ENCODE results near the gene NAT8L. TPM values are rescaled to one million over a fixed set of nuclear protein-coding genes. Genes with fewer than 3 reads are reported as not detected.
"Not testable (repeated sequence)": the region's sequence is repeated elsewhere in the genome, so short reads cannot be mapped to it uniquely, and the experiment has no call there.

NAT8L gene, protein sequence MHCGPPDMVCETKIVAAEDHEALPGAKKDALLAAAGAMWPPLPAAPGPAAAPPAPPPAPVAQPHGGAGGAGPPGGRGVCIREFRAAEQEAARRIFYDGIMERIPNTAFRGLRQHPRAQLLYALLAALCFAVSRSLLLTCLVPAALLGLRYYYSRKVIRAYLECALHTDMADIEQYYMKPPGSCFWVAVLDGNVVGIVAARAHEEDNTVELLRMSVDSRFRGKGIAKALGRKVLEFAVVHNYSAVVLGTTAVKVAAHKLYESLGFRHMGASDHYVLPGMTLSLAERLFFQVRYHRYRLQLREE
- total RNA-seq = under 0.01 TPM in 2 replicates

DNA sequence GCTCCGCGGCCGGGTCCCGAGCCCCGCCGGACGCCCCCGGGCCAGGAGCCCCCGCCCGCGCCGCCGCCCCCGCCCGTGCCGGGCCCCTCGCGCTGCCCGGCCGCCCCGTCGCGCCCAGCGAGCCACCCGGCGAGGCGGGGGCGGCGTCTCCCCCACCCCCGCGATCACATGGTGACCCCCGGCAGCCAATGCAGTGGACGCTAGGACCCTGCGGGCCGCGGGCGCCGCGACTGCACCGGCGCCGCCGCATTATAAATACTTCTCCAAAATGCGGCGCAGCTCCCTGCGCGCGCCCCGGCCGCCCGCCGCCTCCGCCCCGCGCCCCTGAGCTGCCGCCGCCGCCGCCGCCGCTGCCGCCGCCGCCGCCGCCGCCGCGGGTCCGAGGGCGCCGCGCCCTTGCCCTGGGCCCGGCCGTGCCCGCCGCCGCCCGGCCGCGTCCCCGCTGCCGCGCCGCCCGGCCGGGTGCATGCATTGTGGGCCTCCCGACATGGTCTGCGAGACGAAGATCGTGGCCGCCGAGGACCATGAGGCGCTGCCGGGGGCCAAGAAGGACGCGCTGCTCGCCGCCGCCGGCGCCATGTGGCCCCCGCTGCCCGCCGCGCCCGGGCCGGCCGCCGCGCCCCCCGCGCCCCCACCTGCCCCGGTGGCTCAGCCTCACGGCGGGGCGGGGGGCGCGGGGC lies at the start of gene NAT8L:
TSS of gene NAT8L (plus strand) at position 282 of the 680 bp plus-strand sequence. CDS start at position 467, 185 bp downstream.
- Histone ChIP-seq H3K4me1 (ENCODE audit: insufficient read depth, low read length) (no peaks in the 10 kb centered on the region), H2AFZ (ENCODE audit: low read length) (no peak within 1 kb of the TSS), H3K4me3 (ENCODE audit: insufficient read depth, low read length) (no peak within 1 kb of the TSS), H3K9me3 (ENCODE audit: low read depth, low read length) (no peaks in the 10 kb centered on the region), H3K27ac (ENCODE audit: low read depth, low read length) (no peak within 1 kb of the TSS), H3K4me2 (ENCODE audit: insufficient read depth, low read length) (no peak within 1 kb of the TSS), H4K20me1 (ENCODE audit: insufficient read depth, low read length) (no peaks in the 10 kb centered on the region), H3K36me3 (ENCODE audit: insufficient read depth, low read length) (no peaks in the 10 kb centered on the region), H3K27me3 (ENCODE audit: insufficient read depth, low read length) (peaks cover 26% of the 10 kb centered on the region), H3K79me2 (ENCODE audit: insufficient read depth, low read length) (no peaks in the 10 kb centered on the region)
- peak; percentile 91 for DNase-seq (ENCODE audit: insufficient read length, low spot score, missing footprints)
- TF ChIP-seq, protein P1, sequence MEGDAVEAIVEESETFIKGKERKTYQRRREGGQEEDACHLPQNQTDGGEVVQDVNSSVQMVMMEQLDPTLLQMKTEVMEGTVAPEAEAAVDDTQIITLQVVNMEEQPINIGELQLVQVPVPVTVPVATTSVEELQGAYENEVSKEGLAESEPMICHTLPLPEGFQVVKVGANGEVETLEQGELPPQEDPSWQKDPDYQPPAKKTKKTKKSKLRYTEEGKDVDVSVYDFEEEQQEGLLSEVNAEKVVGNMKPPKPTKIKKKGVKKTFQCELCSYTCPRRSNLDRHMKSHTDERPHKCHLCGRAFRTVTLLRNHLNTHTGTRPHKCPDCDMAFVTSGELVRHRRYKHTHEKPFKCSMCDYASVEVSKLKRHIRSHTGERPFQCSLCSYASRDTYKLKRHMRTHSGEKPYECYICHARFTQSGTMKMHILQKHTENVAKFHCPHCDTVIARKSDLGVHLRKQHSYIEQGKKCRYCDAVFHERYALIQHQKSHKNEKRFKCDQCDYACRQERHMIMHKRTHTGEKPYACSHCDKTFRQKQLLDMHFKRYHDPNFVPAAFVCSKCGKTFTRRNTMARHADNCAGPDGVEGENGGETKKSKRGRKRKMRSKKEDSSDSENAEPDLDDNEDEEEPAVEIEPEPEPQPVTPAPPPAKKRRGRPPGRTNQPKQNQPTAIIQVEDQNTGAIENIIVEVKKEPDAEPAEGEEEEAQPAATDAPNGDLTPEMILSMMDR (IDR thresholded peaks at IDR 0.05; ENCODE audit: extremely low read depth, low read depth, low read length) = no peak

DNA sequence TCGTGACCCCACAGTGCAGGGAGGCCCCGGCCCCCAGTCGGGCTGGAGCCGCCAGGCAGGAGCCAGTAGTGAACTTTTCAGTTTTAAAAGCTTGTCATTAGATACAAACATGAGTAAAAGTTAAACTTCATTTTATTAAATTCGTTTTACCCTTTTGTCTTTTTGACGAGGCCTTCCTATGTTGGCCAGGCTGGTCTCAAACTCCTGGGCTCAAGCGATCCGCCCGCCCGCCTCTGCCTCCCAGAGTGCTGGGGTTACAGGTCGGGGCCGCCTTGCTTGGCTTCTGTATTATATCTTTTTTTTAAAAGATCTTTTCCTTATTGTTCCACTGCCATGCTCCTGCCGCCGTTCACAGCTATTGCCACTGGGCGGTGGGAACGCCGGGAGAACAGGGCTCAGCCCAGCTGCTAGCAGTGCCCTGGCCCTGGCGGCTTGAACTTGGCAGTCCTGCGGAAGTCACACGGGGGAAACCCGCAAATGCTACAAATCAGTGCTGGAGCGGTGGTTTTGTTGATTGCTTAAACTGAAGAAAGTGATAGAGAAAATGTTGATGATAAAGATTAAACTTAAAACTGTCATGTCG lies 49.4 kb upstream of the NAT8L start:
- Histone ChIP-seq H3K9me3 (ENCODE audit: low read depth, low read length) (no peaks in the 10 kb centered on the region), H2AFZ (ENCODE audit: low read length) (peak overlapping the region; percentile 99), H3K4me1 (ENCODE audit: insufficient read depth, low read length) (peaks cover 5% of the 10 kb centered on the region), H3K4me2 (ENCODE audit: insufficient read depth, low read length) (peak overlapping the region; percentile 91), H4K20me1 (ENCODE audit: insufficient read depth, low read length) (peaks cover 22% of the 10 kb centered on the region), H3K4me3 (ENCODE audit: insufficient read depth, low read length) (peak overlapping the region; percentile 99), H3K27ac (ENCODE audit: low read depth, low read length) (peak overlapping the region; percentile 98), H3K36me3 (ENCODE audit: insufficient read depth, low read length) (peaks cover 4% of the 10 kb centered on the region), H3K27me3 (ENCODE audit: insufficient read depth, low read length) (no peaks in the 10 kb centered on the region), H3K79me2 (ENCODE audit: insufficient read depth, low read length) (peaks cover 39% of the 10 kb centered on the region)
- TF ChIP-seq, protein P1 (IDR thresholded peaks at IDR 0.05; ENCODE audit: extremely low read depth, low read depth, low read length) = peak; percentile 27
- DNase-seq (ENCODE audit: insufficient read length, low spot score, missing footprints) = peak; percentile 95

DNA sequence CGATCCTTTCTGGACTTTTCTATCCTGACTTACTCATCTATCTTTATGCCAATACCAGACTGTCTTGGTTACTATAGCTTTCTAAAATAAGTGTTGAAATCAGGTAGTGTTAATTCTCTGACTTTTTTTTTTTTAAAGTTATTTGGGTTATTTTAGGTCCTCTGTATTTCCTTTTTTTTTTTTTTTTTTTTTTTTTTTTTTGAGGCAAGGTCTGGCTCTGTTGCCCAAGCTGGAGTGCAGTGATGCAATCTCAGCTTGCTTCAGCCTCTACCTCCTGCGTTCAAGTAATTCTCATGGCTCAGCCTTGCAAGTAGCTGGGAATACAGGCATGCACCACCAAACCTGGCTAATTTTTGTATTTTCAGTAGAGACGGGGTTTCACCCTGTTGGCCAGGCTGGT lies 47.5 kb upstream of the NAT8L start:
- Histone ChIP-seq H3K36me3 (ENCODE audit: insufficient read depth, low read length) (no peaks in the 10 kb centered on the region), H3K4me1 (ENCODE audit: insufficient read depth, low read length) (peaks cover 5% of the 10 kb centered on the region), H2AFZ (ENCODE audit: low read length) (no peak overlapping the region), H3K9me3 (ENCODE audit: low read depth, low read length) (no peaks in the 10 kb centered on the region), H3K27ac (ENCODE audit: low read depth, low read length) (no peak overlapping the region), H4K20me1 (ENCODE audit: insufficient read depth, low read length) (peaks cover 14% of the 10 kb centered on the region), H3K79me2 (ENCODE audit: insufficient read depth, low read length) (peaks cover 22% of the 10 kb centered on the region), H3K27me3 (ENCODE audit: insufficient read depth, low read length) (no peaks in the 10 kb centered on the region), H3K4me3 (ENCODE audit: insufficient read depth, low read length) (no peak overlapping the region), H3K4me2 (ENCODE audit: insufficient read depth, low read length) (no peak overlapping the region)
- TF ChIP-seq, protein P1 (IDR thresholded peaks at IDR 0.05; ENCODE audit: extremely low read depth, low read depth, low read length) = no peak
- no peak for DNase-seq (ENCODE audit: insufficient read length, low spot score, missing footprints)

DNA sequence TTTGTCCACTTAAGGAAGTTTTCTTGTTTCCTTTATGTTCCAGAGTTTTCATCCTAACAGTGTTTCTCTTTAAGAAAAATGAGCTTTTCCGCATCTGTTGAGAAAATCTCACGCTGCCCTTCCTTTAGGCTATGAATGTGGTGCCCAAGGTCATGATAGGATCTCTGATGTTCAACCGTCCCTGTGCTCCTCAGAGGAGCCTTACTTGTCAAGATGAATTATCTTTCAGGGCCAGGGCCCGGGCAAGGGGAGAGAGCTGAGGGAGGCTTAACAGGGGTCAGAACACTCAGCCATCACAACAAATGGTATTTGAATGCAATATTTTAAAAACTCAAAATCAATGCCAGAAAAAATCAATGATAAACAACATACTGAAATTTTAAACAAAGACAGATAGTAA lies 44.1 kb upstream of the NAT8L start:
- no peaks in the 10 kb centered on the region for H3K9me3 ChIP-seq (ENCODE audit: low read depth, low read length)
- no peak for DNase-seq (ENCODE audit: insufficient read length, low spot score, missing footprints)
- no peak overlapping the region for H2AFZ ChIP-seq (ENCODE audit: low read length)
- TF ChIP-seq, protein P1 (IDR thresholded peaks at IDR 0.05; ENCODE audit: extremely low read depth, low read depth, low read length) = no peak
- no peaks in the 10 kb centered on the region for H3K4me1 ChIP-seq (ENCODE audit: insufficient read depth, low read length)
- no peak overlapping the region for H3K27ac ChIP-seq (ENCODE audit: low read depth, low read length)
- H3K4me3 ChIP-seq (ENCODE audit: insufficient read depth, low read length) = no peak overlapping the region
- H4K20me1 ChIP-seq (ENCODE audit: insufficient read depth, low read length) = no peaks in the 10 kb centered on the region
- H3K27me3 ChIP-seq (ENCODE audit: insufficient read depth, low read length) = no peaks in the 10 kb centered on the region
- no peaks in the 10 kb centered on the region for H3K36me3 ChIP-seq (ENCODE audit: insufficient read depth, low read length)
- H3K4me2 ChIP-seq (ENCODE audit: insufficient read depth, low read length) = no peak overlapping the region
- no peaks in the 10 kb centered on the region for H3K79me2 ChIP-seq (ENCODE audit: insufficient read depth, low read length)

DNA sequence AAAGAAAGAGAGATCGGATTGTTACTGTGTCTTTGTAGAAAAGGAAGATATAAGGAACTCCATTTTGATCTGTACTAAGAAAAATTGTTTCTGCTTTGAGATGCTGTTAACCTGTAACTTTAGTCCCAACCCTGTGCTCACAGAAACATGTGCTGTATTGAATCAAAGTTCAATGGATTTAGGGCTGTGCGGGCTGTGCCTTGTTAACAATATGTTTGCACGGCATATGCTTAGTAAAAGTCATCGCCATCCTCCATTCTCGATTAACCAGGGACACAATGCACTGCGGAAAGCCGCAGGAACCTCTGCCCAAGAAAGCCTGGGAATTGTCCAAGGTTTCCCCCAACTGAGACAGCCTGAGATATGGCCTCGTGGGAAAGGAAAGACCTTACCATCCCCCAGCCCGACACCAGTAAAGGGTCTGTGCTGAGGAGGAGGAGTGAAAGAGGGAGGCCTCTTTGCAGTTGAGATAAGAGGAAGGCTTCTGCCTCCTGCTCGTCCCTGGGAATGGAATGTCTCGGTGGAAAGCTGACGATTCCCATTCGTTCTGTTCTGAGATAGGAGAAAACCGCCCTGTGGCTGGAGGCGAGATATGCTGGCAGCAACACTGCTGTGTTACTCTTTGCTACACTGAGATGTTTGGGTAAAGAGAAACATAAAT lies 37.6 kb upstream of the NAT8L start:
- not testable (repeated sequence) for H2AFZ ChIP-seq (ENCODE audit: low read length); H3K36me3 ChIP-seq (ENCODE audit: insufficient read depth, low read length); H3K27ac ChIP-seq (ENCODE audit: low read depth, low read length); H3K9me3 ChIP-seq (ENCODE audit: low read depth, low read length); H3K4me2 ChIP-seq (ENCODE audit: insufficient read depth, low read length); H3K4me1 ChIP-seq (ENCODE audit: insufficient read depth, low read length); H3K79me2 ChIP-seq (ENCODE audit: insufficient read depth, low read length); H4K20me1 ChIP-seq (ENCODE audit: insufficient read depth, low read length); DNase-seq (ENCODE audit: insufficient read length, low spot score, missing footprints); H3K4me3 ChIP-seq (ENCODE audit: insufficient read depth, low read length)
- peaks cover 18% of the 10 kb centered on the region for H3K27me3 ChIP-seq (ENCODE audit: insufficient read depth, low read length)
